HS-5 (cell line): Measurements from ENCODE around the gene NPAS3.
A peak's percentile ranks its signal among the peaks of the same experiment; 100 is the strongest.

Source experiments
- DNase-seq: peaks from one replicate; pipeline ENCODE4 v3.0.0-alpha.2; 2012; ENCODE audit warnings: low read depth

Gene NPAS3

DNA sequence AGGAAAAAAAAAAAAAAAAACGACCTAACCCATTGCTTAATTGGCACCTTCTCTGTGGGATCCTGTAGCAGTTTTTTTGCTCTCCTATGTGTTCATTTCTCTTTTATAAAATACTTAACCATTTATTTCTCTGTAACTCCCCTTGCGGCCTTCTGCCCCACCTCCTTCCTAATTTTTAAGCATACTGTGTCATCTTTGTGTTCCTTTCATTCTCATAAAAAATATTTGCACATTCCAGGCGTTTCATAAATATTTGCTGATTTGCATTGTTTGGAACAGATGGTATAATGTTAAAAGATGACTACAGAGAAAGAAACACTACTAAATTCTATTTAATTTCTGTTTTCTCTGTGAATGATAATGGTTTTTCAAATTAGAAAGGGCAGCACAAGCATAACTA is 77.9 kb downstream of the NPAS3 start:
- no peak for DNase-seq

DNA sequence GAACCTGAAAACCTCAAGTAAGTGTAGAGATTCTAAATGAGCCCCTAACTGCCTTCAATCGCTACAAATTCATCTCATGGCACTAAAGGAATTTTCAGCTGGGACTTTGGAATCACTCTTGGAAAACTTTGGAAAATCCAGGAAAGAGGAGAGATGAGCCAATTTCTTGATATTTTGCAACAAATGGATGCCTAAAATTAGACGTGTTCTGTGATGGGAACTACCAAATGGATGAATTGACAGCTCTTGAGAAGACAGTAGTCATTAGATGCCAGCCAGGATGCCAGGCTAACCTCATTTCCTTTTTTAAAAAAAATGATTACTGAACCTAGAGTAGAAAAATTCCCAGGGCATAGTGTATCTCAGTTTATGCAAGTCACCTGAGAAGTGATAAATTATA is 78.3 kb downstream of the NPAS3 start:
- no peak for DNase-seq

DNA sequence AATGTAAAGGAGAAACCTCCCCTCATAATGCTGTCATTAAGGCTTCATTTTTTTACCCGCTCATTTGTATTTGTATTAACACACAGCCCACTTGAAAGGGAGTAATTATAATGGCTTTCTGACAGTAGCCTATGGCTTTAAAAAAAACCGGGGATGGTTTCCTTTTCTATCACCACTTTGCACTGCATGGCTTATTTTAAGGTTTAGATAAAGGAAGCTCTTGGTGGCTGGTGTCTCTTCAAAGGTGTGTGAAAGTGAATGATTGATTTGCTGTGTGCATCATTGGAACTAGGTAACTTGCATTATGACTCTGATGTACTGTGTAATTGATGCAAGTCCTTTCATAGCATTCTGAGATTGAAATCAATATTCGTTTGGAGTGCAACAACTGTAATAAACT is 80.7 kb downstream of the NPAS3 start:
- DNase-seq: no peak

DNA sequence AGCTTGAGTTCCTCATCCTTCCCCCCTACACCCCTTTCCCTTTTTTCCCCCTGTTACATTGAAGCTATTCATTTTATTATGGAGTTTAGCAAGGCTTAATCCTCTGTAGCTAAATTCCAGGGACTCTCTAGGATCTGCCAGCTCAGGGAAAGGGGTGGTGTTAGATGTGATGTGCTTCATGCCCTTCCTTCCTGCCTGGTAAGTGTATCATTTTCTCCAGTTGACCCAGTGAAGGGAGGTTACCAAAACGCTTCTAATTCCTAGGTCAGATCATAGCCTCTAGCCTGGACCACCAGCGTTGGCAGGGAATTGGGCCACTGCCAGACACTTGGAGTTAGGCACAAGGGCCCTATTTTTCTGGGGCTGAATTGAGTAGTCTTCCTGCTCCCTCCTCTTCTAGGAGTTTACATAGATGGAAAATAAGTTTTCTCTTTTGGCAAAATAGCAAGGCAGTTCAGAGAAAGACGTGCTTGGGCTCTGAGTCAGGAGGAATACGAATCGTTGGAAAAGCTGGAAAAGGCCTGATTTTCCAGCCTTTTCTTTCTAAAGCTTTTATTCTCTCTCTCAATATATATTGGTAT is 88.3 kb downstream of the NPAS3 start:
- DNase-seq: no peak

DNA sequence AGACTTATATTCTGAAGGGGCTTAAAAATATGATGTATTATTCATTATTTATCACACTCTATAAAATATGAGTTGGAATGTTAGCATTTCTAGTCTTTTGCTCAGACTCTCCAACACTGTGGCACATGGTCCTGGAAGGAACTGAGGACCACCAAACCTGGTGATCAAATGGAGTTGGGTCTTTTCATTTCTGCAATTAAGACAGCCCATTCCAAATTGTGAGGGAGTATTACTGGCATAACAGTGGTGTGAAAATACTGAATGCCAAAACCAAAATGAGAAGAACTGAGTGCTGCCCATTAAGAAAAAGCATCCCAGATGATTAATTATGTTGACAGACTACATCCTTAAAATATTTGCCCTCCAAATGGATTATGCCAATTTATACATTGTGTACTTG is 90.8 kb downstream of the NPAS3 start:
- no peak for DNase-seq

DNA sequence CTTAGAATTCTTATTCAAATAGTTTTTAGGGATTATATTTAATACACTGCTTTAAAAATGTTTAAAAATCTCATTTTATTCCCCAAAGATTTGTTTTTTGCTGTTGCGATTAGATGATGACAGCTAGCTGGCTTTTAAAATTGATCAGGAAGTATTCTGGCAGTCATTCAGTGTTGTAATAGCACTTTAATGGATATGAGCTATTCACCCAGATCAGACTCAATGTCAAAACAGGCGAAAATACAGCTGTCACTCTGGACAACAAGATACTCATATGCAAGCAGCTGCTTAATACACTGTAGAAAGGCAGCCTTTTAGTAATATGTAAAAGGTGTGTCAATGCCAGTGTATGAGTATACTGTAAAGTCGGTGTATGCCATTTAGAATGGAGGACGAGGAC is 91.7 kb downstream of the NPAS3 start:
- DNase-seq: no peak

DNA sequence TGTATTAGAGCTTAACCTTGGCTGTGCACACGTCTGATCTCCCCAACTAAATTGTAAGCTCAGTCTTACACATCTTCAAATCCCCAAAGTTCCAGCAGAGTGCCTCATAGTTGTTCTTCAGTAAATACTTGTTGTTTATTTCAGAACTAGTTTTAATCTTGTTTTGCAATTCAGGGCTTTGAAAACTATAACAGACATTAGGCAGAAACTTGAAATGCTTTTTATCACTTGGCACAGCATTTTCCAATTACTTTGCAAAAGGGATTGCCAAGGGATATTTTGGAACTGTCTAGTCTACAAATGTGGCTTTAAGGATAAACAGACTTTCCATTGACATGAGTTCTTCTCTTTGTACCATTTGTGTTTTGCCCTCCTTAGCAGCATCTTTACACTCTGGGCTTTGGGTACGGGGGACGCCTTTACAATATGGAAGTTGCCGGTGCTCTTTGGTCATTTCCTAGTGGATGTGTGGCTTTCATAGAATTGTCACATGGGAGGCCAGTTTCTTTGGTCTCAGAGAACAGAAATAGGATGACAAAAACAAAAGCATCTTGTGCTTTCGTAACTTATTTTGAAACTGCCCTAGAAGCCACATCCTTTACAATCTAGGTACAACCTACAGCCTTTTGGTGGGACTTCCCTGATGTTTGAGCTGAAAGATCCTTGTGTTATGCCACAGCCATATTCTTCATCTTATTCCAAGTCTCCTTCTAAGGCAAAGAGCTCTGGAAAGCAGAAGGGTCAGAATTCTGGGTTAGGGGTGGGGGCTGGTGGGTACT is 96.9 kb downstream of the NPAS3 start:
- DNase-seq: no peak

DNA sequence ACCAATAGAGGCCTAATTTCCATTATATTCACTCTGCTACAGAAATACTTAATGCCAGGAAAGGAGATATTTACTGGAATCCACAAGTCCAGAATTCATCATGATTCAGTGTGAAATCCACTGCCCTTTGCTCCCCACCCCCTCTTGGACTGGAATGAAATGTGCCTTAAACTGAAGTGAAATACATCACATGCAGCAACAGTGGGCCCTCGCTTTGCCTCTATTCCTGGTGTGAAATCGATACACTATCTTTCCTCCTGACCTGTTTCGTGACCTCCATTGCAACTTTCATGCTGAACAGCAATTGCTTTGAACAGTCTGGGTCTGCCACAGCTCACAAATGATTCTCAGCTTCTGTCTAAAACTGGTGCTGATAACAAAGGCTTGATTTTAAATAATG is 100.6 kb downstream of the NPAS3 start:
- no peak for DNase-seq

DNA sequence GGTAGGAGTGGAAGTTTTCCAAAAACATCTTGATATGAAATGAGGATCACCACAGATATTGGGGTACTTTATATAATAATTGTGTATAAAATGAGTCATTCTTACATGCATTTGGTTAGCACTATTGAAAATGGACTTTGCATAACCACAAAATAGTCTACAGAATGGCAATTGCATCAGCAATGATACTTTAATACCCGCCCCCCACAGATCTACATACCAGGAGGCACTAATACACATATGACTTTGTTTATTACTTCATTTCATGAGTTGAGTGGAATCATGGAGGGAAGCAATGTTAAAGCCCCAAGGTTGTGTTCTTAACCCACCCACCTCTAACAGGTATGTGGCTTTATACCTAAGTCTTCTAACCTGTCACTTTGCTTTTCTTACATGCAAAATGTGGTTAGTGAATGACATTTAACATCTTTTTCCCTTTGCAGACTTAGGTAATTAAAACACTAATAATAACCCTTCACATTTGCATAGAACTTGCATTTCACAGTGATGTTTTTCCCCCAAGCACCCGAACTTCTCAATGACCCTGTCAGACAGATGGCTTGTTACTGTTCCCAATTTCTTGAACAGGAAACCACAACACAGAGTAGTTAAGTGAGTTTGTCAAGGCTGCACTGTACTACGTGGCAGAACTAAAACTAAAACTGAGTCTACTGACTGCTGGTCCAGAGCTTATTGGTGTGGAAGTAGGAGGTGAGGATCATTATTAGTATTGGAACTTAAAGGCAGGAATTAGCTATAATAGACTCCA is 101.9 kb downstream of the NPAS3 start:
- no peak for DNase-seq

DNA sequence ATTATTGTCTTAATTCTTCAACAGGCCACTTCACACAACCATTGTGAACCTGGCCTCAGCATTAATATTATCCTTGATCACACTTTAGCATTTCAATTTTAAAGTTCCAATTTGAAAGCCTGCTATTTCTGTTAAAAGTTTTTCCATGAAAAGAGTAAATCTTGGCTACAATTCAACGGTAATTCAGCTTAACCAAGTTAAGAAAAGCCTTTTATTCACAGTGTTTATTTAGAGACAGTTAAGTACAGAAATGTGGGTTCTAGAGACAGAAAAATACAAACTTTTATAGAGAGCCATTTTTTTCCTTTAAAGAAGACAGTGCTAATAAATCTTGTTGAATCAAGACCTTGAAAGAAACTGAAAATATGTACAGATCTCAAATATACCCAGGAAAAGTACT is 103.9 kb downstream of the NPAS3 start:
- no peak for DNase-seq

DNA sequence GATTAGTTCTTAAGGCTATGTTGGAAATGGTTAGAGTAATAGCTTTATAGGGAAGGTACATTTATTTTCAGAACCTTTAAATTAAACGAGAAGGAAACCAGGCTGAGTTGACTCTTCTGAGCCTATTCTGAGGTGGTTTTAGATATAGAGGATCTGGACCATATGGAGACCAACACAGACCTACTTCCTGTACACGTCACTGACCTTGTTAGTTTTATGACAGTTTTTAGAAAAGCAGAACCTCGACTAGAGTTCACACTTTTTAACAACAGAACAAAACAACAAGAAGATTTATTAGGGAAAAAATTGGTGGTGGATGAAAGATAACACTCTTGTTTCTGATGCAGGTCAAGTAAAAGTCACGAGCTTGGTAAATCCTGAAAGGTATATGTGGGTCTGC is 107.1 kb downstream of the NPAS3 start:
- DNase-seq: no peak

DNA sequence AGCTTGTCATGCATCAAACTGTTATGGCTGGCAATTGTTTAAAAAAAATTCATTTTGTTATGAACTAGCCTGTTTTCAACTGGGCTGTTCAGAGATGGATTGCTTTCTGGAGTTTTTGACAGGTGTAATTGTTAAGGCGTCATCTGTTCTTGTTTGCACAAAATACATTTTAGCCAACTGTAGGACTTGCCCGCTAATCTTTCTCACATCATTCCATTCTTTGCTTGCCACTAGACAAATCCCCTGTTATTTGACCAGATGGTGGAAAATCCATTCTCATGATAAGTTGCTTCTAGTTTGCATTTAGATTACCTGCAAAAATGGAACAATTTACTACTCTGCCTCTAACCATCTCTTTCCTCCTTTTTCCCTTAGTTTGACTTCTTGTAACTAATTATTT is 114.3 kb downstream of the NPAS3 start:
- DNase-seq: no peak

DNA sequence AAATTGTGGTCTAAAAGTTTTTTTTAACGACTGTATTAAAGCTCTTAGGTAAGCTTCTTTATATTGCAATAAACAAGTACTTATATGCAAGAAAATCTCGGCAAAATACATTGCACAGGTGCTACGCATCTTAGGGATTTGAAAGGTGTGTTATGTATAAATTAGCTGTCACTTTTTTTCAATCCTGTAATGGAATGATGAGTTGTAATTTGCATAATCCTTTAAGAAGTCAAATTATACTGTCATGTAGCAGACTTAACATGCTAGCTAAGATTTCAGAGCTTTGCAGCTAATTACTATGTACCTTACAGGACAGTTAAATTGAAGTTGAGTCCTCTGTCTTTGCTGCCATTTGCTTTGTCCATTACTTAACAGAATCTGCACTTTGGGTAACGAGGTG is 117.5 kb downstream of the NPAS3 start:
- DNase-seq: no peak

DNA sequence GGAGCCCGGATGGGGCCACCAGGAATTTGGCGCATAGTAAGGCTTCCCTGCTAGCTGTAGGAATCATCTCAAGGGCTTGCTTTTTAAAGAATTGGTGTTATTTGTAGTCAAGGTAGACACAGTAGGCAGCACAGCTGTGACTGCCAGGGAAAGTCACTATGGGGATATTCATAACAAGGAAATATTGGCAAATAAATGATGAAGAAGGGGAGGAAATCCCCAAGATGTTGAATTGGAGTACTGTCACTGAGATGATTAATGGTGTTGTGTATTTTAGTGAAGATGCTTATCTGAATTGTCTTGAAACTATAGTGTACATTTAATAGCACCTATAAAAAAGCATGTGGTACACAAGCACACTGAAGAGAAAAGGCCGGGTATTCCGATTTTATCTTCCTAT is 118.9 kb downstream of the NPAS3 start:
- DNase-seq: no peak

DNA sequence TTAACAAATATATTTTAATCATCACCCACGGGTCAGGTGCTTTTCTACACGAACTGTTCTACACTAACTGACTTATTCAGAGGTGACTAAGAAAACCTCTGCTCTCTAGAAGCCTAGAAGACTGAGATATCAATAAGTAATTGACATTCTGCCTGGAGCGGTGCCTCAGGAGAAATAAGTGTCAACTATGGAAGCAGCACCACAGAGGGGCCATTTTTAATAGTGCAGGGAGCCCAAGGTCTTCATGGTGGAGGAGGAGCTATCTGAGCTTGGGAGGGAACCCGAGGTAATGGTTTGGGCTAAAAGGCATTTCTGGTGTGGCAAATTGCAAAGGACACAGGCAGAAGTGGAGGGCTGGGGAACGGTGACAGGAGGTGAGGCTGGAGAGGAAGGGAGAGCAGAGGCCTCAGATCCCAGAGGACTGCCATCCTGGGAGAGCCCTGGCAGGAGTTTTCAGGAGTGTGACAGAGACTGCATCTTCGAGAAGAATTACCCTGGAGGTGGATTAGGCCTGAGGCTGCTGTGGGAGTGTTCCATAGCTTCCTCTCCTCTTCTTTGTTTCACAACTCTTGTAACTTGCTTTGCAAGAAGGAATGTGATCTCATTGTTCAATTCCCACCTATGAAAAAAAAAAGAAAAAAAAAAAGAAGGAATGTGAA is 123.1 kb downstream of the NPAS3 start:
- DNase-seq: no peak

DNA sequence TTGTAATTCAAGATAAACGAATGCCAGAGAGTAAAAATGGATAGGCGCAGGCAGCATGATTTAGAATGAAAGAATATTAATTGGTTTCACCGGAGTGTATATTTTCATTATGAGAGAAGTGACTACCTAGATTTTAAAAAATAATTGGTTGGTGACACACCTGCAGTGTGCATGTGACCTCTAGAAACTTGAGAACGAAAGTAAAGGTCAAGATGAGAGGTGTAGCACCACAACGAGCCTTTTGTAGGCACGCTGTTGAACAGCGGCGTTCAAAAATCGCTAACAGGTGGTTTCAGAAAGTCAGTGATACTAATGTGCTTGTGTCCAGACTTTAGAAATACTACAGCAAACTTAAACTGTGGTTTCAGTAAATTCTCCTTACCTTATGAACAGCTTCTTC is 123.8 kb downstream of the NPAS3 start:
- no peak for DNase-seq

DNA sequence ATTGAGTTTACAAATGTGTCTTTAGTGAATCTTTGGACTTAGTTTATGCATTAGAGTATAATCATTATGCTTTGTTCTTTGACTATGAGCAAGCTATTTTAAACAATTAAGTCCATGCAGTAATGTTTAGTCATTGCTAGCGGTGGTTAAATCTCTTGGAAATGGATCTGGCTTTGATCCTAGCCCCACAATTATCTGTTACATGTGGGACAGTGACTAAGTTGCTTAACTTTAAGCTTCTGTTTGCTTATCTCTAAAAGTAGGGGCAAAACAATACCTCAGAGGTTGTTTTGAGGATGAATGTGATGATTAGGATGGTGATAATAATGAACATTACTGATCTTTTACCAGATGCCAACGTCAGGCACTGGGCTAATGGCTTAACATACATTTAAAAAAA is 124.2 kb downstream of the NPAS3 start:
- peak; percentile 33 for DNase-seq

DNA sequence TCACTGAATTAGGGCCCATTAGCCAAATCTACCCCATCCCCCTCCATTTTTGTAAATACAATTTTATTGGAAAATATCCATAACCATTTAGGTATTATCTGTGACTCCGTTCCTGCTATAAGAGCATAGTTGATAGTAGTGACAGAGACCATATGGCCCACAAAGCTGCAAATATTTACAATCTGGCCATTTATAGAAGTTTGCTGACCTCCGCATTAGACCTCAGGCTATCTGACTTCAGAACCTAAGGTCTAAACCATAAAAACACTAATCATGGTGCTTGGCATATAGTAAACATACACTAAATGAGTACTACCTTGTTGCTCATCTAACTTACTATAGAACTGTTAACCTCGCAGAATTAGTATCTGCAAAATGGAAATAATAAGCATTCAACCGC is 124.8 kb downstream of the NPAS3 start:
- DNase-seq: no peak

DNA sequence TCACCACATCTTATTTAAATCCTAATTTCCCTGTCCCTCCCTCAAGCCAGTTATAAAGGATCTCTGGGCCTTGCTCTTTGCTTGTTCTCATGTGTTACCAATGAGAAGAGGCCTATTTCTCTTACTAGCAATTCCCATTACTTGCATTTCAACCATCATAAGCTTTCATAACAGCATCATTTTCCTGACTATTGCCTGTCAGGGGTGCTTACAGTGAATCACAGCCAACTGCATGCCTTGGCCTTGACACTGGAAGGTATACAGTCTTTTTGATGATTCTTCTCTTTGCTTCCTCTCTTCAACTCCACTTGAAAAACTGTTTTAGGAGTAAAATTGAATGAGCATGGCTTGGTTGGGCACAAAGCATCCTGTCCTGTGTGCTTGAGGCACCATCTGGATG is 127.0 kb downstream of the NPAS3 start:
- DNase-seq: no peak

DNA sequence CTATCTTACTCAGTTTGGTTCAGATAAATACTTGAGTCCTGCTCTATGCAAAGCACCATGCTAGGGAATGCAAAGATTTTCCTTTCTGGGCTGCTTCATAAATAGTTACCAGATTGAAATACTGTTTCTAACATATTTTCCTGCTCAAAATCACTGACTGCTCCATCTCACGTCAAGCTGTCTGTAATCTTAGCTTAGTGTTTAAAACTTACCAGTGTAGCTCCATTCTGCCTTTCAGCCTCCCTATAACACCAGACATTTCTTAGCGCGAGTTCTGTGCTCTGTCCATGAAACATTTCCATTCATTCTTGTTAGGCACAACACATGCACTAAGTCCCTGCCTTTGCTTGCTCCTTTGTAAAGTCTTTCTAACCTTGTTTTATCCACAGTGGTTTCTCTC is 129.4 kb downstream of the NPAS3 start:
- no peak for DNase-seq

DNA sequence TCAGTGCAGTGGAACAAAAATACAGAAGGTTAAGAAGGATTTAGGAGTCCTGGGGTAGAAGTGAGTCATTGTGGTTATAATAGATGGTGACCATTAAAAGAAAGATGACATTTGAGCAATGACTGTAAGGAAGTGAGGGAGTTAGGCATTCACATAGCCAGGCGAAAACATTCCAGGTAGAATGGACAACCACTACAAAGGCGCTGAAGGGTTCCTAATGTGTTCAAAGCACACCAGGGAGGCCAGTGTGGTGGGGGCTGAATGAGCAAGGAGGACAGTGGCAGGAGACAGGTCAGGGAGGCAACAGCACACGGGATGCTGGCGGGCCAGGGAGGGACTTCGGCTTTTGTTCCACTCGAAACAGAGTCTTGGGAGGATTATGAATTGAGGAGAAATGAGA is 129.9 kb downstream of the NPAS3 start:
- DNase-seq: no peak

DNA sequence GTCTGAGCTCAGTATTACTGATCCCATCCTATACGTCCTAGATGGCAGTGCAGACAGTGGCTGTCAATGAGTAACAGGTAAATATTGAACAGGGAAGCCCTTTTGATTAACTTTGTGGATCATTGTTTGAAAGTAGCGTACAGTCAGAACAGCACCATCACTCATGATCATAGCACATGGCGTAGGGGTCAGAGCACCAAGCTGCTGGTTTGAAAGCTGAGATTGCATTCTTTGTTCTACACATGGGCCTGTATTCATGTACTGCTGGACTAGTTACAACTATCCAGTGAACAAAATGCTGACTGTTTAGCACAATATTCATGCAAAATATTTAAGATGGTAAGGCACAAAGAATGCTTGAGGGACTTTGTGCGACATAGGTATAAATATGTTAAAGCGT is 131.8 kb downstream of the NPAS3 start:
- DNase-seq: no peak

DNA sequence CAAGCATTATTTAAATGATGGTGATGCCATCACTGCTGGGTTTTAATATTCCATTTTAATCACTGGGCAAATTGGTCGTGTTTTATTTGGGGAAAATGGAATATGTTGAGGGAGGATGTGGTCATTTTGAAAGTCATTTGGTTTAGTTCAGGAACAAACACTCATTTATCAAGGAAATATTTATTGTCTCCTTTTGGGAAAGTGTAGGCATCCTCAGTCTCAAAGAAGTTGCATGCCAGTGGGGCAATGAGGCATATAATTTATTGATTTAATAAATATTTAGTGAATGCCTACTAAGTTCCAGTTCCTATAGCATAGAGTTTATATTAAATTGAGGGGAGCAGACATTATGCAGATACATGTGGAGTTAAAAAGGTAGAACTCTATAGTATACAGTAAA is 134.3 kb downstream of the NPAS3 start:
- DNase-seq: no peak
